Activated naive CD8-positive, alpha-beta T cell (primary cell): ENCODE data around the gene ZNF410.
"Not testable (repeated sequence)": the region's sequence is repeated elsewhere in the genome, so short reads cannot be mapped to it uniquely, and the experiment has no call there.

Source experiments
- H3K27ac Mint-ChIP-seq: one replicate; pipeline ENCODE4 v1.8.0; 2021; ENCODE audit warnings: mixed read lengths
- H3K27me3 Mint-ChIP-seq: one replicate; pipeline ENCODE4 v1.8.0; 2021; ENCODE audit warnings: mixed read lengths
- H3K36me3 Mint-ChIP-seq: one replicate; pipeline ENCODE4 v1.8.0; 2021; ENCODE audit warnings: mixed read lengths
- H3K4me1 Mint-ChIP-seq: one replicate; pipeline ENCODE4 v1.8.0; 2021; ENCODE audit warnings: low read depth, mixed read lengths
- H3K4me3 Mint-ChIP-seq: one replicate; pipeline ENCODE4 v1.8.0; 2021; ENCODE audit warnings: mild to moderate bottlenecking, mixed read lengths
- H3K9me3 Mint-ChIP-seq: one replicate; pipeline ENCODE4 v1.8.0; 2021; ENCODE audit warnings: low read depth, mixed read lengths

Gene ZNF410

GRCh38 chr14:73909681-73910080, 23.0 kb downstream of the ZNF410 start:
- Mint-ChIP-seq H3K27ac (peak overlapping the region; percentile 81), H3K36me3 (peaks cover 33% of the 10 kb centered on the region), H3K4me3 (no peak overlapping the region), H3K27me3 (no peaks in the 10 kb centered on the region), H3K4me1 (peaks cover 9% of the 10 kb centered on the region), H3K9me3 (peaks cover 5% of the 10 kb centered on the region)

GRCh38 chr14:73913256-73913655, 26.6 kb downstream of the ZNF410 start:
- Mint-ChIP-seq H3K9me3 (peaks cover 5% of the 10 kb centered on the region), H3K36me3 (peaks cover 29% of the 10 kb centered on the region), H3K4me3 (no peak overlapping the region), H3K27me3 (no peaks in the 10 kb centered on the region), H3K4me1 (peaks cover 12% of the 10 kb centered on the region), H3K27ac (no peak overlapping the region)

GRCh38 chr14:73916324-73916723, 29.7 kb downstream of the ZNF410 start:
- no peak overlapping the region for H3K27ac Mint-ChIP-seq

GRCh38 chr14:73919457-73919856, 32.8 kb downstream of the ZNF410 start:
- H3K27me3 Mint-ChIP-seq, H3K4me3 Mint-ChIP-seq, H3K27ac Mint-ChIP-seq, H3K9me3 Mint-ChIP-seq, H3K36me3 Mint-ChIP-seq, H3K4me1 Mint-ChIP-seq: not testable (repeated sequence)

More at GRCh38 chr14:73916324-73916723, 29.7 kb downstream of the ZNF410 start:
- Mint-ChIP-seq H3K9me3 (peaks cover under 1% of the 10 kb centered on the region), H3K4me3 (no peak overlapping the region), H3K27me3 (no peaks in the 10 kb centered on the region), H3K4me1 (peaks cover 5% of the 10 kb centered on the region), H3K36me3 (peaks cover 18% of the 10 kb centered on the region)

- Mint-ChIP-seq H3K36me3 (peaks cover 15% of the 10 kb centered on the region), H3K27ac (no peak overlapping the region), H3K9me3 (no peaks in the 10 kb centered on the region), H3K4me1 (peaks cover 2% of the 10 kb centered on the region), H3K4me3 (no peak overlapping the region), H3K27me3 (no peaks in the 10 kb centered on the region)
These were observed 37.7 kb downstream of the ZNF410 start for GRCh38 chr14:73924337-73924736.

- no peak overlapping the region for H3K4me3 Mint-ChIP-seq
- no peak overlapping the region for H3K27ac Mint-ChIP-seq
- no peaks in the 10 kb centered on the region for H3K27me3 Mint-ChIP-seq
- H3K36me3 Mint-ChIP-seq: peaks cover 2% of the 10 kb centered on the region
- H3K9me3 Mint-ChIP-seq: no peaks in the 10 kb centered on the region
- H3K4me1 Mint-ChIP-seq: peaks cover 7% of the 10 kb centered on the region
These were observed 49.0 kb downstream of the ZNF410 start for GRCh38 chr14:73935666-73936065.

- Mint-ChIP-seq H3K36me3 (peaks cover 2% of the 10 kb centered on the region), H3K4me3 (no peak overlapping the region), H3K4me1 (peaks cover 1% of the 10 kb centered on the region), H3K27ac (peak overlapping the region; percentile 48), H3K9me3 (no peaks in the 10 kb centered on the region), H3K27me3 (no peaks in the 10 kb centered on the region)
These were observed 49.9 kb downstream of the ZNF410 start for GRCh38 chr14:73936548-73936947.

GRCh38 chr14:73937012-73937411, 50.4 kb downstream of the ZNF410 start:
- no peak overlapping the region for H3K27ac Mint-ChIP-seq

GRCh38 chr14:73942180-73942579, 55.5 kb downstream of the ZNF410 start:
- no peak overlapping the region for H3K27ac Mint-ChIP-seq
- H3K4me1 Mint-ChIP-seq: no peaks in the 10 kb centered on the region
- H3K4me3 Mint-ChIP-seq: no peak overlapping the region
- no peaks in the 10 kb centered on the region for H3K27me3 Mint-ChIP-seq
- H3K9me3 Mint-ChIP-seq: no peaks in the 10 kb centered on the region
- H3K36me3 Mint-ChIP-seq: peaks cover 2% of the 10 kb centered on the region

More at GRCh38 chr14:73937012-73937411, 50.4 kb downstream of the ZNF410 start:
- no peaks in the 10 kb centered on the region for H3K4me1 Mint-ChIP-seq
- no peak overlapping the region for H3K4me3 Mint-ChIP-seq
- H3K9me3 Mint-ChIP-seq: no peaks in the 10 kb centered on the region
- H3K36me3 Mint-ChIP-seq: no peaks in the 10 kb centered on the region
- H3K27me3 Mint-ChIP-seq: no peaks in the 10 kb centered on the region

GRCh38 chr14:73943083-73943482, 56.4 kb downstream of the ZNF410 start:
- peaks cover under 1% of the 10 kb centered on the region for H3K4me1 Mint-ChIP-seq
- no peaks in the 10 kb centered on the region for H3K27me3 Mint-ChIP-seq
- H3K36me3 Mint-ChIP-seq: peaks cover 2% of the 10 kb centered on the region
- no peaks in the 10 kb centered on the region for H3K9me3 Mint-ChIP-seq
- H3K4me3 Mint-ChIP-seq: no peak overlapping the region
- no peak overlapping the region for H3K27ac Mint-ChIP-seq

- Mint-ChIP-seq H3K27me3 (no peaks in the 10 kb centered on the region), H3K4me3 (no peak overlapping the region), H3K9me3 (no peaks in the 10 kb centered on the region), H3K27ac (no peak overlapping the region), H3K4me1 (peaks cover 4% of the 10 kb centered on the region), H3K36me3 (peaks cover 2% of the 10 kb centered on the region)
These were observed 57.9 kb downstream of the ZNF410 start for GRCh38 chr14:73944432-73945158.

GRCh38 chr14:73945159-73945670, 58.6 kb downstream of the ZNF410 start:
- Mint-ChIP-seq H3K36me3 (peaks cover 2% of the 10 kb centered on the region), H3K4me1 (peaks cover 8% of the 10 kb centered on the region), H3K4me3 (no peak overlapping the region), H3K9me3 (no peaks in the 10 kb centered on the region), H3K27me3 (no peaks in the 10 kb centered on the region), H3K27ac (no peak overlapping the region)

- Mint-ChIP-seq H3K36me3 (no peaks in the 10 kb centered on the region), H3K27ac (peak within 1 kb of the TSS; percentile 89), H3K9me3 (no peaks in the 10 kb centered on the region), H3K27me3 (no peaks in the 10 kb centered on the region), H3K4me3 (peak within 1 kb of the TSS; percentile 96), H3K4me1 (peaks cover 23% of the 10 kb centered on the region)
These were observed 63.4 kb downstream of the ZNF410 start, which contains the start of the genes COQ6 and FAM161B for GRCh38 chr14:73949752-73950734. Gene COQ6, plus strand, starts transcription at chr14:73950302. Its CDS starts 31 bp downstream, at chr14:73950333. Gene FAM161B, minus strand, starts transcription at chr14:73950094. Its CDS starts 68 bp downstream, at chr14:73950026.

- no peak overlapping the region for H3K27ac Mint-ChIP-seq
- H3K27me3 Mint-ChIP-seq: no peaks in the 10 kb centered on the region
- no peak overlapping the region for H3K4me3 Mint-ChIP-seq
- H3K4me1 Mint-ChIP-seq: peaks cover 20% of the 10 kb centered on the region
- no peaks in the 10 kb centered on the region for H3K36me3 Mint-ChIP-seq
- H3K9me3 Mint-ChIP-seq: no peaks in the 10 kb centered on the region
These were observed 67.1 kb downstream of the ZNF410 start for GRCh38 chr14:73953731-73954130.

- Mint-ChIP-seq H3K27ac (no peak overlapping the region), H3K4me1 (peaks cover 13% of the 10 kb centered on the region), H3K36me3 (no peaks in the 10 kb centered on the region), H3K9me3 (no peaks in the 10 kb centered on the region), H3K27me3 (no peaks in the 10 kb centered on the region), H3K4me3 (no peak overlapping the region)
These were observed 69.0 kb downstream of the ZNF410 start for GRCh38 chr14:73955674-73956073.
